Esophagus muscularis mucosa (tissue), 4 donors: Measurements from ENCODE around the gene KIFAP3. TPM values are rescaled to one million over a fixed set of nuclear protein-coding genes. Genes with fewer than 3 reads are reported as not detected.

Experiments
- DNase-seq: peaks from one replicate; pipeline ENCODE4 v3.0.0-alpha.2; 2017; ENCODE audit errors: extremely low spot score
- H3K27ac ChIP-seq, 4 donors: fragments of 200-600 bp; sonication (generic); replicated peaks in 1 of 4; 1 replicate in 3 of 4; 2 replicates in 1 of 4; pipeline ENCODE4 v1.5.1; 2016 to 2019; ENCODE audit warnings: mild to moderate bottlenecking in 1 of 4
- H3K27me3 ChIP-seq, 4 donors: fragments of 200-600 bp; sonication (generic); one replicate each; pipeline versions ENCODE4 v1.5.1 to v1.6.0; 2016 to 2019
- H3K36me3 ChIP-seq, 4 donors: fragments of 200-600 bp; sonication (generic); one replicate each; pipeline ENCODE4 v1.5.1; 2016 to 2019
- H3K4me1 ChIP-seq, 4 donors: fragments of 200-600 bp; sonication (generic); one replicate each; pipeline ENCODE4 v1.5.1; 2016 to 2019
- H3K4me3 ChIP-seq, 4 donors: fragments of 200-600 bp; sonication (generic); 1 replicate in 2 of 4; 2 replicates in 2 of 4; pipeline ENCODE4 v1.5.1; 2016 to 2019; ENCODE audit warnings: mild to moderate bottlenecking in 4 of 4, moderate library complexity in 1 of 4
- H3K9me3 ChIP-seq, 4 donors: fragments of 200-600 bp; sonication (generic); 1 replicate in 3 of 4; 2 replicates in 1 of 4; pipeline ENCODE4 v1.5.1; 2016 to 2019
- EP300 ChIP-seq: sonication (generic); formaldehyde crosslinking; IDR thresholded peaks from one replicate; pipeline ENCODE4 v1.6.1; 2017; ENCODE audit warnings: antibody characterized with exemption
- POLR2A ChIP-seq: fragments of 450-650 bp; IDR thresholded peaks from one replicate; pipeline ENCODE4 v1.6.1; 2017; ENCODE audit warnings: antibody characterized with exemption, moderate library complexity, mild to moderate bottlenecking, low read depth
- POLR2AphosphoS5 ChIP-seq, 2 donors: sonication (generic); formaldehyde crosslinking; IDR thresholded peaks; one replicate each; pipeline ENCODE4 v1.6.1; 2017; ENCODE audit warnings: antibody characterized with exemption in 2 of 2
- WGBS: methylation state at CpG from one replicate; pipeline ENCODE4 v1.1.5; 2018; 5-methylcytosine and 5-hydroxymethylcytosine counted together
- intact Hi-C: fragments of 100-400 bp; cut with DNase I; formaldehyde crosslinking; loops from one replicate; pipeline ENCODE4 v1.15.1; 2023
- total RNA-seq, 4 donors: library from RNA; depleted of rRNA; stranded (reverse); fragments of >200 nt; gene quantifications; one replicate each; pipeline versions ENCODE4 v1.1.0 to v1.2.1, GENCODE V29; 2016
- TF ChIP-seq, protein P1 (sequence below), 3 experiments: fragments of 200-600 bp in 2 of 3; fragments of 450-650 bp in 1 of 3; sonication (generic) in 2 of 3; IDR thresholded peaks; one replicate each; pipeline ENCODE4 v1.5.1; 2017 to 2019; ENCODE audit warnings: antibody characterized with exemption in 3 of 3, mild to moderate bottlenecking in 2 of 3, moderate library complexity in 1 of 3

KIFAP3 gene
- total RNA-seq, 4 donors from 2014 or later = 23.9 to 35.9 (median 30.0) TPM

- Histone ChIP-seq H3K4me3 (peak overlapping the region; percentile 89 to 100 (median 96)), H3K27ac (peak overlapping the region; percentile 93 to 99 (median 98)), H3K9me3 (no peaks in the 10 kb centered on the region), H3K27me3 (peaks cover 0 to 7% (median 1%) of the 10 kb centered on the region in 4 donors), H3K4me1 (peaks cover 11 to 37% (median 21%) of the 10 kb centered on the region in 4 donors), H3K36me3 (no peaks in the 10 kb centered on the region)
- 33% methylated on average over 15 of the region's 15 CpGs for WGBS
- DNase-seq = no peak
- intact Hi-C loops = loop anchor here (5.0 kb wide), 1 partner anchor 97 kb away; a partner anchor contains a TSS
- TF ChIP-seq POLR2A (no peak), EP300 (no peak), POLR2AphosphoS5 (IDR thresholded peaks at IDR 0.05) (no peak)
- TF ChIP-seq, protein P1, sequence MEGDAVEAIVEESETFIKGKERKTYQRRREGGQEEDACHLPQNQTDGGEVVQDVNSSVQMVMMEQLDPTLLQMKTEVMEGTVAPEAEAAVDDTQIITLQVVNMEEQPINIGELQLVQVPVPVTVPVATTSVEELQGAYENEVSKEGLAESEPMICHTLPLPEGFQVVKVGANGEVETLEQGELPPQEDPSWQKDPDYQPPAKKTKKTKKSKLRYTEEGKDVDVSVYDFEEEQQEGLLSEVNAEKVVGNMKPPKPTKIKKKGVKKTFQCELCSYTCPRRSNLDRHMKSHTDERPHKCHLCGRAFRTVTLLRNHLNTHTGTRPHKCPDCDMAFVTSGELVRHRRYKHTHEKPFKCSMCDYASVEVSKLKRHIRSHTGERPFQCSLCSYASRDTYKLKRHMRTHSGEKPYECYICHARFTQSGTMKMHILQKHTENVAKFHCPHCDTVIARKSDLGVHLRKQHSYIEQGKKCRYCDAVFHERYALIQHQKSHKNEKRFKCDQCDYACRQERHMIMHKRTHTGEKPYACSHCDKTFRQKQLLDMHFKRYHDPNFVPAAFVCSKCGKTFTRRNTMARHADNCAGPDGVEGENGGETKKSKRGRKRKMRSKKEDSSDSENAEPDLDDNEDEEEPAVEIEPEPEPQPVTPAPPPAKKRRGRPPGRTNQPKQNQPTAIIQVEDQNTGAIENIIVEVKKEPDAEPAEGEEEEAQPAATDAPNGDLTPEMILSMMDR (IDR thresholded peaks at IDR 0.05) = no peak
Measured at GRCh38 chr1:169894424-169895145, 179.9 kb downstream of the KIFAP3 start.

DNA sequence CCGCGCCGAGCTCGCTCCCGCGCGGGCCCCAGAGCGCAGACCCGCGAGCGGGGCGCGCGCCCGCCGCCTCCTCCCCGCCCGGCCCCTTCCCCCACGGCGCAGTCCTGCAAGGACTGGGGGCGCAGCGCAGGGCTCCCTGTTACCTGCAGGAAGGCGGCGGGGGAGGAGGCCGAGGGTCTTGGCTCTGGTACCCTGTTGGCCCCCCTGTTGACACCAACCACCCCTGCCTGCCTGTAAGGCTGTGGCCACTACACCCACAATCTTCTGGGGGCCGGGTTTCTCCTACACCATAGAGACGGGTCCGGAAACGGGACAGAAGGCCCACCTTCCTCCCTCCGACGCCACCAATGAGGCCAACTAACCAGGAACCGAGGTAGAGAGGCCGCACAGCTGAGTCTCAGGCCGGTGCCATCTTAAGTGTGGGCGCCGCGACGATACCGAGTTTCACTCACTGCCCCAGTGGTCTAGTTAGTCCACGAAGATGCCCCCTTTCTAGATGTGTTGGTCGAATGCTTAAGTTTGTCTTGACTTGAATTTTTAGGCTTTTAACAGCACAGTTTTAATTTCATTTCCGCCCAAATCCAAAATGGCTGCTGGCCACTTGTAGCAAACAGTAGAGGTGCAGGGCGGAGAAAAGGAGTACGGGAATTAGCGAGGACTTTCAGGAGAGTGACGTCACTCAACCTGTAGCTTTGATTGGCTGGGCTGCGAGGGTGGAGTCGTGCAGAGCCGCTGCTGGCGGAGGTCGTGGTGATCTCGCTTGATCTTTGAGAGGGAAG lies 180.7 kb downstream of the KIFAP3 start, which contains the start of gene SCYL3:
Gene SCYL3, minus strand, starts transcription at position 252 of the 779 bp plus-strand sequence. CDS start 5,056 bp downstream, outside the sequence.
- peak; percentile 98 for DNase-seq
- Histone ChIP-seq H3K4me3 (peak within 1 kb of the TSS; percentile 89 to 100 (median 96)), H3K9me3 (no peaks in the 10 kb centered on the region), H3K27ac (peak within 1 kb of the TSS; percentile 93 to 99 (median 98)), H3K27me3 (peaks cover 0 to 7% (median 1%) of the 10 kb centered on the region in 4 donors), H3K36me3 (no peaks in the 10 kb centered on the region), H3K4me1 (peaks cover 11 to 37% (median 21%) of the 10 kb centered on the region in 4 donors)
- TF ChIP-seq POLR2AphosphoS5 (IDR thresholded peaks at IDR 0.05) (peak; percentile 71 to 85), EP300 (no peak)
- TF ChIP-seq, protein P1 (IDR thresholded peaks at IDR 0.05) = peak in 1 of 3 experiments; percentile 1
- intact Hi-C loops = loop anchor here (5.0 kb wide), 1 partner anchor 97 kb away; a partner anchor contains a TSS
- under 1% methylated on average over 13 of the region's 52 CpGs for WGBS

DNA sequence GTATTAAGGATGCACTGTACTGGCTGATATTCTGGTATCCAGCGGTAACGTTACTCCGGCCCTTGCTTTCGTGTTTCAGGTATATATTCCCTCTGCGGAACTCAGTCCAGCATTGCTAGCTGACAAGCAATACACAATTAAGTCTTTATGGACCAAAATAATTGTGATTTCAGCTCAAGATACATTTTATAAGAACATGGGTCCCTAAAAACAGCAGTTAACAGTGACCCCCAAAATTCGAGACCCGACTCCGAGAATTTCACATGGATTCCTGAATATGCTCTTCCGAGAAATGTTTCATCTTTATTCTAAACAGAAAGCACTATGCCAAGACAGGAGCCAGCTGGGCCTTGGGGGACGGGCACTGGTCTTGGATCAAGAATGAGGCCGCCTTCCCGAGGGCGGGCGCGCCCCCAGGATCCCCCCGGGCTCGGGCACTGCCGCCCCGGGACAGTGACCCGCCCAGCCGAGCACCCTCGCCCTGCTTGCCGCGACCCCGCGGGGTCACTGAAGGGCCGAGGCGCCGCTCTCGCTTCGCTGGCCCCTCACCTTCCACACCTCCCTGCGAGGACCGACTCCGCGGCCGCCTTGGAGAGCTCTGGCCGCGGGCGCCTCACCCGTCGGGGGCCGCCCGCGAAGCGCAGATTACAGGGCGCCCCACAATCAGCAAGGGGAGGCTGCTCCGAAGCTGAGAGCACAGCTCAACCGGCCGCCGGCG lies 181.4 kb downstream of the KIFAP3 start:
- Histone ChIP-seq H3K27ac (peak overlapping the region; percentile 93 to 99 (median 98)), H3K27me3 (peaks cover 0 to 7% (median 1%) of the 10 kb centered on the region in 4 donors), H3K9me3 (no peaks in the 10 kb centered on the region), H3K36me3 (peaks cover 0 to 7% (median 4%) of the 10 kb centered on the region in 4 donors), H3K4me1 (peaks cover 11 to 37% (median 21%) of the 10 kb centered on the region in 4 donors), H3K4me3 (peak overlapping the region; percentile 89 to 100 (median 96))
- WGBS = 0% methylated on average over 11 of the region's 51 CpGs
- no peak for DNase-seq
- TF ChIP-seq POLR2AphosphoS5 (IDR thresholded peaks at IDR 0.05) (peak in 1 of 2 donors; percentile 54), EP300 (no peak), POLR2A (no peak)
- TF ChIP-seq, protein P1 (IDR thresholded peaks at IDR 0.05) = no peak
- intact Hi-C loops = loop anchor here (5.0 kb wide), 1 partner anchor 96 kb away; a partner anchor contains a TSS

DNA sequence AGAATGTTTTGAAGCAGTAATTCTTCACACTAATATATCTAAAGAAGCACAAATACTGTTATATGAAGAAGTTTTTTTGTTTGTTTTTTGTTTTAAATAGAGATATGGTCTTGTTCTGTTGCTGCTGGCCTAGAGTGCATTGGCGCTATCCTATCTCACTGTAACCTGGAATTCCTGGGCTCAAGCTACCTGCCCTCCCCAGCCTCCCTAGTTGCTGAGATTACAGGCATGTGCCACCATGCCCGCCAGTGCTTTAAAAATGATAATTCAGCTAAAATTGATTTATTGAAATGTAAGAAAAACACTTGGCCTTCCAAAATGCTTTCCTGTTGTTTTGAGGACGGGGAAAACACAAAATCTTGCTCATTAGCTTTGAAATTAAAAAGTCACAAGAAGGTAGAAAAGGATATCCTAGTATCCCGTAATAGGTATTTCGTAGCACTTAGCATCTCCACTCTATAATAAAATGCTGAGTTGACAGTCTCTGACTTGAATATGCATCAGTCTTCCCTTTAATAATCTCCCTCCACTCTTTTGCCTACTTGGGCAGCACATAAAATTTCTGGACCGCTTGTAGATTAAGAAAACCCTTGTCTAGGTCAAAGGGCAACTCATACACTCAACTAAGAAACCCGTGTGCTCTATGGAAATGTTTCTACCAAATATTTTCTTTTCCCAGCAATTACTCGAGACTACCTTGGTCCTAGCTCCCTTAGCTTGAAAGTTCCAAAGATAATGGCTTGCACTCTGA lies 182.1 kb downstream of the KIFAP3 start:
- no peak for DNase-seq
- H3K27ac ChIP-seq = peak overlapping the region; percentile 93 to 99 (median 98)
- intact Hi-C loops = loop anchor here (5.0 kb wide), 1 partner anchor 95 kb away; a partner anchor contains a TSS

More for the DNA sequence above, 182.1 kb downstream of the KIFAP3 start:
- Histone ChIP-seq H3K9me3 (no peaks in the 10 kb centered on the region), H3K4me3 (peak overlapping the region; percentile 89 to 100 (median 96)), H3K36me3 (peaks cover 0 to 14% (median 8%) of the 10 kb centered on the region in 4 donors), H3K4me1 (peaks cover 11 to 37% (median 21%) of the 10 kb centered on the region in 4 donors), H3K27me3 (peaks cover 0 to 7% (median 1%) of the 10 kb centered on the region in 4 donors)
- no peak for TF ChIP-seq POLR2AphosphoS5 (IDR thresholded peaks at IDR 0.05)
- TF ChIP-seq, protein P1 (IDR thresholded peaks at IDR 0.05) = no peak
- TF ChIP-seq EP300 = no peak
- no peak for TF ChIP-seq POLR2A
- WGBS = 59% methylated on average over 8 of the region's 8 CpGs
